Daoy (cell line): ENCODE results near the gene TRIM31. TPM values are rescaled to one million over a fixed set of nuclear protein-coding genes. Genes with fewer than 3 reads are reported as not detected.
A peak's percentile ranks its signal among the peaks of the same experiment; 100 is the strongest.

Experiments
- DNase-seq: peaks from one replicate; pipeline ENCODE4 v3.0.0-alpha.2; 2015; ENCODE audit warnings: low read depth
- total RNA-seq: library from RNA; depleted of rRNA; stranded (reverse); fragments of >200 nt; shearing (Covaris generic); gene quantifications from 2 replicates; pipeline ENCODE4 v1.2.3, GENCODE V29; 2014

Gene TRIM31
- total RNA-seq, 1 experiment from 2014 or later, result 0.11 TPM

GRCh38 chr6:30113841-30114240, 951 bp upstream of the TRIM31 start:
- no peak for DNase-seq

DNA sequence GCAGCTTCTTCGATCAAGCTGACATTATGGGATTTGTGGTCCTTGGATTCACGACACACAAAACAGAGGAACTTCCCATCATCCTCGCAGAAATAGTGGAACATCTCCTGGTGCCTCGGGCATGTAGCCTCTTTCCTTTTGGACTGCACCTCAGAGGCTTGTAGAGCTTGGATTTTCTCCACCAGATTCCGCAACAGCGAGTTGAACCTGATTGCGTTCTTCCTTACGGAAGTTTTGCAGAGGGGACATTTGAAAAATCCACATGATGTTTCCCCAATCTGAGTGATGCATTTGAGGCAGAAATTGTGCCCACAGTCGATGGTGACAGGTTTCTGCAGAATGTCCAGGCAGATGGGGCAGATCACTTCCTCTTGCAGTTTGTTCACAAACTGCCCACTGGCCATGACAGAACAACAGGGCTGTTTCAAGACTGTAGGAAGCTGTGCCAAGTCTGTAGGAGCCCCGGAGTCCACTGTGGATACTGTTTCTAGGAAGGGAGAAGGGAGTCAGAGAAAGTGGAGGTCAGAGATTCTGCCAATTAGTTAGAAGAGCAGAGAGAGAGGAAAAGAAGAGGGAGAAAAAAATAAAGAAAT, 392 bp downstream of the TRIM31 start:
- no peak for DNase-seq

GRCh38 chr6:30111266-30111856, 1.5 kb downstream of the TRIM31 start:
- no peak for DNase-seq

- DNase-seq, result no peak
Observed at GRCh38 chr6:30104661-30105060, 8.2 kb downstream of the TRIM31 start.

GRCh38 chr6:30103872-30104179, 9.1 kb downstream of the TRIM31 start:
- DNase-seq, result no peak

GRCh38 chr6:30102970-30103871, 9.7 kb downstream of the TRIM31 start:
- peak; percentile 91 for DNase-seq

DNA sequence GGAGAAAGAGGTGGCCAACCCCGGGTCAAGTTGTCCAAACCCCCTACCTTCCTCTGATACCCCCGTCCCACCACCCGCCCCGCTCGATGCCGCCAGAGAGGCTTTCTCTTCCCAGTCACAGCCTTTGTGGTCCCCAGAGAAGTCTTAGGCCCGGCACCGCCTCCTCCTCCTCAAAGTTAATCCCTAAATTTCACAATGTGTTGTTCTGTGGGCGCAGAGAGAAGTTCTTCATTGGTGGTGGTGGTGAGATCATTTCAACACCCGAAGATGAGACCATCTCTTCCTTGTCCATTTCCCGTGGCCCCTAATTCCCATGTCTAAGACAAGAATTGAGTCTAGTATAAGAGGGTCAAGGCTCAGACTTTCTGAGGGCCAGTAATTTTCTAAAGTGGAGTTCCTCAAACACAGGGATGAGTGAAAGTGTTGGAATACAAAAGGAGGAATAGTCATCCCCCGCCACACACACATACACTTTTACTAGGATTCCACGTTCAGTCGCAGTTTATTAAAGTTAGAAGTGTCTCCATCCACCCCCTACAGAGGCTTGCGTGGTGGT, 10.4 kb downstream of the TRIM31 start:
- peak; percentile 39 for DNase-seq

DNA sequence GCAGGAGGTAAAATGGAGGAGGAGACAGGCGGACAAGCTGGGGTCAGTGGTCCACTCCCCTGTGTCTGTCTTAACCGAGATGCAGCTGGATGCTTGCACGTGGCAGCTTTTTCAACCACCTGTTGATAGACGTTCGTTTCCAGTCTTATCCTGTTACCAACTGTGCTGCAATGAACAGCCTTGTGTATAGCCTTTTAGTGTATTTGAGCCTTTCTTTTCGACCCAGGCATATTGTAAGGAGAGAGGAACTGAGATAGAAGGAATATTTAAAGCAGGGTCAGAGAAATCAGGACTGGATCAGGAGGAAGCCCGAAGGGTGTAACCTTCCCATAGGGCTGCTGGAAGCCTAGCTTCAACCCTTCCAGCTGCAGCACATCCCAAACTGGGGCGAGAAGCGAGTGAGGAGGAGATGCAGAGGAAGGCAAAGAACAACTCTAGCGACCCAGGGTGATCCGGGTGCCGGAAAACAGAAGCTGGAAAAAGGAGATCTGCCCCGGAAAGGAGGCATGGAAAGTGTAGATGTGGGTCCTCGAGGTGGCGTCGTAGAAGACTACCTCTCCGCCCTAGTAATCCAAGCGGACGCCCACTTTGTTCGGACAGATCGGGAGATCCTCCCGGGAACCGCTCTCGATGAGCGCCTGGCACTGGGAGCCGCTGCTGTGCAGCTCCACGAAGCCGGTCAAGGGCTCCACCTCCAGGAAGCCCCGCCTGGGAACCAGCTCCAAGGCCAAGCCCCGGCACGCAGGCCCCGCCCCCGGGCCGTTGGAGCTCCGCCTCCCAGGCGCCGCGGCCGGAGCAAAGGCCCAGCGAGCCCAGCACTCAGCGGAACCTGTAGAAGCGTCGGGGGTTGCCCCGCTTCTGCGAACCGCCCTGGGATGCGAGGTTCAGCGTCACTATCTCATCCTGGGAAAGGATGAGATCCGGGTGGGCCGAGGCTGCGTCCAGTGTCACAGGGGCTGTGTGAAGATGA, 11.2 kb downstream of the TRIM31 start:
- DNase-seq, result peak; percentile 95

DNA sequence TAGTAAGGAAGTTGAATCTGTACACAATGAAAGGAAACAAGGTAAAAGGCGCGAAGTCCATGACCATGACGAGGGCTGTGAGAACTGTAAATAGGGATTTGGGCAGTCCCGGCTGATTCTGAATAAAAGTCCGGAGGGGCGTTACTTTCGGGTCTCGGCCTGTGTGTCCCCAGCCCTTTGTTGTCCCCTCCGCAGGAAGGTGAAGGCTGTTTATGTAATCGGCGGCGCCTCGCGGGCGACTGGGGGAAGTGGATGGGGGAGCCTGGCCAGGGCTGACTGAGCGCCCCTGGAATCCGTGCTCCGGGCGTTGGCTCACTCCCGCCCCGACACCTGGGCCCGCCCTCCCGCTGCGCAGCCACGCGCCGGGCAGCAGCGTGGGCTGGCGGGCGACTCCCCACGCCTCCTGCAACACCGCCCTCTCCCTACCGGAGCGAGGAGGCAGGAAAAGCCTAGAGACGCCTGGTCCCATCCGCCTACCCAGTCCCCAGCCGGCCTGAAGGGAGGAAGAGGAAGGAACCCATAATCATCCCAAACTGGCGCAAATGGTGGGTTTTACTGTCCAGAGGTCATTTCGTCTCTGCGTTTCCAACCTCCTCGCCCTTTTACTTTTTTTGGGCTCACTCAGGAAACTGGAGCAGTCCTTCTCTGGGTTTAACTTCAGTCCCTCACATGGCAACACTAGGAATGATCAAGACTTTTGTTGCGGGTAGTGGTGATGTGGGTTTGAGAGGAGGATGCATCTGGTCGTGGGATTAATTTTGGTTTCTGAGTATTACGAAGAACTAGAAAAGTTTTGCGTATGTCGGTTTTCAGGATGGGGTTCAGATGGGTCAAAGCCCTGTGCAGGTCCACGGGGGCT, 12.1 kb downstream of the TRIM31 start:
- peak; percentile 67 for DNase-seq

DNA sequence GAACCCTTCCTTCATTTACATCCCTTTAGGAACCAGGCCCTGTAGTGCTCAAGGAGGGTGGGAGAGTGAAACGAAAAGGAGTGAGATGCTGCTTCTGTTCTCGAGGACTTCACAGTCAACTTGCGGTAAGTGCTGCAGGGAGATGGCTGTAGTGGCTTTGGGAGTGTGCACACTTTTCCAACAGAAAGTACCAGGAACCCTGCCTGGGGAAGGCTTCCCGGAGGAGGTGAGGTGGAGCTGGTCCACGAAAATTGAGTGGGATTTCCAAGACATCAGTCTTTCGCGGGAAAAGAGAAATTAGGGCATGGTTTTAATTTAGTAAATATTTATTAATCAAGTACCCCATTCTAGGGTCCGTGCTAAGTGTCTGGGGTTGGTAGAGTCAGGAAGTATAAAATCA, 12.7 kb downstream of the TRIM31 start:
- DNase-seq, result no peak

GRCh38 chr6:30097902-30098768, 14.8 kb downstream of the TRIM31 start:
- DNase-seq, result no peak

DNA sequence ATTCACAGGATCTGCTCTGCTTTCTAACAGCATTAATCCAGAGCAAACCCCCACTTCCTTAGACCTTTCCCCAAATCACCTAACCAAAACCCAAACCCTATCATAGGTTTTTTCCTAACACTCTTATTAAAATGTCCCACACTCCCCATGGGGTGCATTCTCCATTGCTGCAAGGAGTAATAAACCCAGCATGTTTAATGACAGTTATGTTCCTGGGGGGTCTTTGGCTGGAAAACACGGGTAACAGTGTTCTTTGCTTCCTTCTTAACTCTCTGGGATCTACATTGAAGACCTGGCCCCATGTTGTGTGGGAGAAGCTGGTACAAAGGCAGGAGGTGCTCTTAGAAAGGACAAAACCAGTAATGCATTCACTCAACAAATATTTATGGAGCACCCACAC, 16.1 kb downstream of the TRIM31 start:
- no peak for DNase-seq

GRCh38 chr6:30093951-30094661, 18.8 kb downstream of the TRIM31 start:
- no peak for DNase-seq

DNA sequence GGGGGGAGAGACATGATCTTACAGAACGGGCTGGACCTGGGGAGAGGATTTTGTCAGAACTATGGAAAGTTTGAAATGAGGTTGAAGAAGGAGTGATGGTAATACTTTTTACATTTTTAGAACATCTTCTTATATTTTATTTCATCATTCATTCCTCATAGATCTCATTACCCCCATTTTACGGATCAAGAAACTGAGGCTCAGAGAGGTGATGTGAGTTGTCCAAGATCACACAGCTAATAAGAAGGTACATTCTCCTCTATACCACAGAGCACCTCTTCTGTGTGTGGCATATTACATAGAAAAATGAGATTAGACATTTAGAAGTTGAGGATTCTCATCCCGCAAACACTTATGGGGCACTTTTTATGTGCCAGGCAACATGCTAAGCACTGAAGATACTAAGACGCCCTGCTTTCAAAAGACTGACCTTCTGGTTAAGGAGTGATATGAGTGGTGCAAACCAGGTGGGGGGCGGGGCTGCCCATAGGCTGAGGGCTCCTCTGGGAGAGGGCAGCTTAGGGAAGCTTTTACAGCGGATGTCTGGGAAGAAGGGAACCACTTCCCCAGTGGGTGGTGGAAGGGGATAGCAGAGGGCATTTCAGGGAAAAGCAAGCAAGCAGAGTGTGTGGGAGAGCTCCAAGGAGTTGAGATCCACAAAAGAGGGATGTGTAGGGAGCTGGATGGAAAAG, 19.9 kb downstream of the TRIM31 start:
- no peak for DNase-seq

GRCh38 chr6:30091577-30092381, 21.1 kb downstream of the TRIM31 start:
- DNase-seq, result peak; percentile 87

- no peak for DNase-seq
Observed at GRCh38 chr6:30087876-30088275, 25.0 kb downstream of the TRIM31 start.

DNA sequence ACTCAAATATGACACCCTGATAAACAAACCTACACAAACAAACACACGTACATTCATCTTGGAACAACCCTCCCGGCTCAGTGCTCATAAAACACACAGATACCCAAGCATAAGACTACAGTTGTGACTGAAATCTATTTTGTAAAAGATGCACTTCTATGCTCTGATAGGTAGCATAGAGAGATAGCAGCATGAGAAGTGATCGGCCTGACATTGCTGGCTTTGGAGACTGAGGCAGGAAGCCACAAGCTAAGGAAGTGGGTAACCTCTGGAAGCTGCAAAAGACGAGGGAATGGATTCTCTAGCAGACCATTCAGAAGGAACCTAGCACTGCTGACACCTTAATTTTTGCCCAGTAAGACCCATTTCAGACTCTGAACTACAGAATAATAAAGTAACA, 35.7 kb downstream of the TRIM31 start:
- DNase-seq, result no peak
